PC-9 (cell line): ENCODE results near the gene PRKCI. TPM values are rescaled to one million over a fixed set of nuclear protein-coding genes. Genes with fewer than 3 reads are reported as not detected.
"Not testable (repeated sequence)": the region's sequence is repeated elsewhere in the genome, so short reads cannot be mapped to it uniquely, and the experiment has no call there.

Experiments
- BruUV-seq: library from RNA; stranded (reverse); fragments of 400-500 nt; replicated peaks from 2 replicates; lab custom pipeline; 2021; lab: Mats Ljungman, UMichigan
- CTCF ChIA-PET: fragments of 300-600 bp; sonication (Branson Sonifier 250); formaldehyde crosslinking; loops from one replicate; lab custom pipeline; 2022; ENCODE audit warnings: antibody characterized with exemption; lab: Charles Lee
- POLR2A ChIA-PET: fragments of 300-600 bp; sonication (Branson Sonifier 250); formaldehyde crosslinking; loops from one replicate; lab custom pipeline; 2022; ENCODE audit warnings: antibody characterized with exemption; ENCODE audit not compliant: unreplicated experiment; lab: Charles Lee
- DNase-seq, 2 experiments: peaks; one replicate each; pipeline versions ENCODE4 v3.0.0 to v3.0.0-alpha.2; 2015 to 2022; ENCODE audit warnings: mixed read lengths in 1 of 2
- H2AFZ ChIP-seq: fragments of 200-600 bp; sonication (generic); 2 replicates; pipeline ENCODE4 v1.8.1; 2017; ENCODE audit warnings: antibody characterized with exemption
- H3F3A ChIP-seq: fragments of 200-600 bp; sonication (generic); 2 replicates; pipeline ENCODE4 v1.8.1; 2017; ENCODE audit warnings: antibody characterized with exemption, mild to moderate bottlenecking, low read depth; ENCODE audit not compliant: insufficient read depth
- H3K27ac ChIP-seq: fragments of 200-600 bp; sonication (generic); 2 replicates; pipeline ENCODE4 v1.6.1; 2016; ENCODE audit warnings: mixed run types
- H3K27me3 ChIP-seq: fragments of 200-600 bp; sonication (generic); 2 replicates; pipeline ENCODE4 v1.6.1; 2016; ENCODE audit warnings: low read depth, mixed run types; ENCODE audit not compliant: insufficient read depth
- H3K36me3 ChIP-seq: fragments of 200-600 bp; sonication (generic); 2 replicates; pipeline ENCODE4 v1.6.1; 2016; ENCODE audit warnings: low read depth, mixed run types
- H3K4me1 ChIP-seq: fragments of 200-600 bp; sonication (generic); replicated peaks from 2 replicates; pipeline ENCODE4 v1.6.1; 2016; ENCODE audit warnings: mixed run types; ENCODE audit not compliant: insufficient read depth
- H3K4me2 ChIP-seq: fragments of 200-600 bp; sonication (generic); 2 replicates; pipeline ENCODE4 v1.6.1; 2017; ENCODE audit warnings: mixed run types
- H3K4me3 ChIP-seq: fragments of 200-600 bp; sonication (generic); 2 replicates; pipeline ENCODE4 v1.6.1; 2016; ENCODE audit warnings: mixed run types
- H3K79me2 ChIP-seq: fragments of 200-600 bp; sonication (generic); 2 replicates; pipeline ENCODE4 v1.6.1; 2017; ENCODE audit warnings: low read depth, mixed run types
- H3K9me2 ChIP-seq: fragments of 200-600 bp; sonication (generic); 2 replicates; pipeline ENCODE4 v1.8.1; 2017; ENCODE audit warnings: mild to moderate bottlenecking; ENCODE audit not compliant: insufficient read depth
- H3K9me3 ChIP-seq: fragments of 200-600 bp; sonication (generic); 2 replicates; pipeline ENCODE4 v1.8.1; 2016; ENCODE audit warnings: low read depth; ENCODE audit not compliant: insufficient read depth
- H4K20me1 ChIP-seq: fragments of 200-600 bp; sonication (generic); 2 replicates; pipeline ENCODE4 v1.8.1; 2017; ENCODE audit not compliant: insufficient read depth
- EZH2 ChIP-seq: fragments of 200-600 bp; sonication (generic); IDR thresholded peaks from 2 replicates; pipeline ENCODE4 v1.8.0; 2017; ENCODE audit warnings: antibody characterized with exemption, low read depth
- intact Hi-C: fragments of 100-400 bp; cut with micrococcal nuclease; formaldehyde crosslinking; loops from one replicate; pipeline ENCODE4 v1.10.0; 2022; ENCODE audit not compliant: unreplicated experiment
- total RNA-seq: library from RNA; stranded (reverse); gene quantifications from 2 replicates; pipeline ENCODE4 v1.2.3, GENCODE V29; 2021
- TF ChIP-seq, protein P1 (sequence below): fragments of 200-600 bp; sonication (generic); conservative IDR thresholded peaks from 2 replicates; pipeline ENCODE4 v1.6.1; 2017; ENCODE audit warnings: mixed run types, antibody characterized with exemption, mild to moderate bottlenecking, moderate library complexity

The PRKCI gene
- total RNA-seq, 1 experiment from 2014 or later: 104 TPM

- POLR2A ChIA-PET: no interaction called here
- no TSS peak for BruUV-seq
- no peak overlapping the region for H3K4me2 ChIP-seq
- no peaks in the 10 kb centered on the region for H3K79me2 ChIP-seq
- H4K20me1 ChIP-seq: no peaks in the 10 kb centered on the region
- no peaks in the 10 kb centered on the region for H3K36me3 ChIP-seq
- CTCF ChIA-PET: interaction anchor here (0.6 kb wide), 1 partner anchor 233 kb away, joined by 3 read pairs; no protein-coding TSS in a partner anchor
- H3F3A ChIP-seq: no peaks in the 10 kb centered on the region
- no peak overlapping the region for H2AFZ ChIP-seq
- H3K4me3 ChIP-seq: no peak overlapping the region
- 0 out of 2 replicates have a peak, but pooled peaks cover 3% of the 10 kb centered on the region for H3K9me3 ChIP-seq
- DNase-seq: no peak
- intact Hi-C loops: no loop called here
- H3K4me1 ChIP-seq: no peaks in the 10 kb centered on the region
- H3K27me3 ChIP-seq: no peaks in the 10 kb centered on the region
- TF ChIP-seq, protein P1, sequence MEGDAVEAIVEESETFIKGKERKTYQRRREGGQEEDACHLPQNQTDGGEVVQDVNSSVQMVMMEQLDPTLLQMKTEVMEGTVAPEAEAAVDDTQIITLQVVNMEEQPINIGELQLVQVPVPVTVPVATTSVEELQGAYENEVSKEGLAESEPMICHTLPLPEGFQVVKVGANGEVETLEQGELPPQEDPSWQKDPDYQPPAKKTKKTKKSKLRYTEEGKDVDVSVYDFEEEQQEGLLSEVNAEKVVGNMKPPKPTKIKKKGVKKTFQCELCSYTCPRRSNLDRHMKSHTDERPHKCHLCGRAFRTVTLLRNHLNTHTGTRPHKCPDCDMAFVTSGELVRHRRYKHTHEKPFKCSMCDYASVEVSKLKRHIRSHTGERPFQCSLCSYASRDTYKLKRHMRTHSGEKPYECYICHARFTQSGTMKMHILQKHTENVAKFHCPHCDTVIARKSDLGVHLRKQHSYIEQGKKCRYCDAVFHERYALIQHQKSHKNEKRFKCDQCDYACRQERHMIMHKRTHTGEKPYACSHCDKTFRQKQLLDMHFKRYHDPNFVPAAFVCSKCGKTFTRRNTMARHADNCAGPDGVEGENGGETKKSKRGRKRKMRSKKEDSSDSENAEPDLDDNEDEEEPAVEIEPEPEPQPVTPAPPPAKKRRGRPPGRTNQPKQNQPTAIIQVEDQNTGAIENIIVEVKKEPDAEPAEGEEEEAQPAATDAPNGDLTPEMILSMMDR: no peak
- no peak for TF ChIP-seq EZH2
- H3K9me2 ChIP-seq: no peaks in the 10 kb centered on the region
- H3K27ac ChIP-seq: no peak overlapping the region
Observed at GRCh38 chr3:170204023-170204472, 18.2 kb upstream of the PRKCI start.

DNA sequence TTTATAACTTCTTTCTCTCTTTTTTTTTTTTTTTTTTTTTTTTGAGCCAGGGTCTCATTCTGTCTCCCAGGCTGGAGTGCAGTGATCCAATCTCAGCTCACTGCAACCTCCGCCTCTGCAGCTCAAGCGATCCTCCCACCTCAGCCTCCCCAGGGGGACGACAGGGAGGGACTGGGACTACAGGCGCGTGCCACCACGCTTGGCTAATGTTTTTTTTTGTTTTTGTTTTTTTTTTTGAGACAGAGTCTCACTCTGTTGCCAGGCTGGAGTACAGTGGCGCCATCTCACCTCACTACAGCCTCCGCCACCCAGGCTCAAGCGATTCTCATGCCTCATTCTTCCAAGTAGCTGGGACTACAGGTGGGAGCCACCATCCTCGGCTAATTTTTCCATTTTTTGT lies 17.7 kb upstream of the PRKCI start:
- 0 out of 2 replicates have a peak, but pooled peaks cover 3% of the 10 kb centered on the region for H3K9me3 ChIP-seq
- ChIA-PET POLR2A (no interaction called here), CTCF (no interaction called here)
- no peaks in the 10 kb centered on the region for H3K36me3 ChIP-seq
- H3K27me3 ChIP-seq: no peaks in the 10 kb centered on the region
- no peaks in the 10 kb centered on the region for H3F3A ChIP-seq
- no peak for TF ChIP-seq EZH2
- TF ChIP-seq, protein P1: no peak
- H4K20me1 ChIP-seq: no peaks in the 10 kb centered on the region
- H3K4me1 ChIP-seq: no peaks in the 10 kb centered on the region
- H3K4me3 ChIP-seq: no peak overlapping the region
- H3K27ac ChIP-seq: no peak overlapping the region
- H2AFZ ChIP-seq: no peak overlapping the region
- BruUV-seq: no TSS peak
- DNase-seq: no peak
- intact Hi-C loops: no loop called here
- H3K79me2 ChIP-seq: no peaks in the 10 kb centered on the region
- H3K9me2 ChIP-seq: no peaks in the 10 kb centered on the region
- no peak overlapping the region for H3K4me2 ChIP-seq

- 0 out of 2 replicates have a peak, but pooled peaks cover 3% of the 10 kb centered on the region for H3K9me3 ChIP-seq
- no TSS peak for BruUV-seq
- H3K27ac ChIP-seq: no peak overlapping the region
- no peaks in the 10 kb centered on the region for H3K27me3 ChIP-seq
- DNase-seq: no peak
- CTCF ChIA-PET: no interaction called here
- no peak overlapping the region for H2AFZ ChIP-seq
- H3K4me3 ChIP-seq: no peak overlapping the region
- H3K4me2 ChIP-seq: no peak overlapping the region
- H3F3A ChIP-seq: no peaks in the 10 kb centered on the region
- intact Hi-C loops: no loop called here
- POLR2A ChIA-PET: no interaction called here
- H3K36me3 ChIP-seq: no peaks in the 10 kb centered on the region
- no peaks in the 10 kb centered on the region for H3K79me2 ChIP-seq
- H3K9me2 ChIP-seq: no peaks in the 10 kb centered on the region
- H4K20me1 ChIP-seq: no peaks in the 10 kb centered on the region
- TF ChIP-seq EZH2: no peak
- TF ChIP-seq, protein P1: no peak
- H3K4me1 ChIP-seq: no peaks in the 10 kb centered on the region
Observed at GRCh38 chr3:170205302-170205701, 16.9 kb upstream of the PRKCI start.

DNA sequence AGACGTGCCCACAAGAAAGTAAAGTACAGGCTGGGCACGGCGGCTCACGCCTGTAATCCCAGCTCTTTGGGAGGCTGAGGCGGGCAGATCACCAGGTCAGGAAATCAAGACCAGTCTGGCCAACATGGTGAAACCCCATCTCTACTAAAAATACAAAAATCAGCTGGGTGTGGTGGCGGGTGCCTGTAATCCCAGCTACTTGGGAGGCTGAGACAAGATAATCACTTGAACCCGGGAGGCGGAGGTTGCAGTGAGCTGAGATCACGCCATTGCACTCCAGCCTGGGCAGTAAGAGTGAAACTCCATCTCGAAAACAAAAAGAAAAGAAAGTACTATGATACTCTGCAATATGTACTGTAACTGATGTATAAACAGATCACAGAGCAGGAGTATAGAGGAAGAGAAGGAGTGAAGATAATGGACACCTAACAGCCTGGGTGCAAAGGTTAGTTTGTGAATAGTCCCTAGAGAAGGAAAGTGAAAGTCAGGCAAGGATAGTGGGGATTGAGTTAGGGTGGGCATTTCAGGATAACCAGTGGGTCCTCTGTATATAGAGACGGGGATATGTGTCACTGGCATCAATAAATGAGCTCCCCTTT lies 16.0 kb upstream of the PRKCI start:
- CTCF ChIA-PET, DNase-seq, H3K4me2 ChIP-seq, H3F3A ChIP-seq, intact Hi-C loops, H3K36me3 ChIP-seq, BruUV-seq, H3K27ac ChIP-seq, H4K20me1 ChIP-seq, H2AFZ ChIP-seq, H3K27me3 ChIP-seq, H3K79me2 ChIP-seq, H3K4me1 ChIP-seq, H3K9me3 ChIP-seq, POLR2A ChIA-PET, H3K4me3 ChIP-seq, H3K9me2 ChIP-seq: not testable (repeated sequence)
